Left renal pelvis (tissue), 4 donors: Measurements from ENCODE around the gene SPSB1. TPM values are rescaled to one million over a fixed set of nuclear protein-coding genes. Genes with fewer than 3 reads are reported as not detected.
"Not testable (repeated sequence)": the region's sequence is repeated elsewhere in the genome, so short reads cannot be mapped to it uniquely, and the experiment has no call there.

Experiments
- DNase-seq, 4 donors: peaks; one replicate each; pipeline ENCODE4 v3.0.0-alpha.2; 2013; ENCODE audit warnings: low read depth in 4 of 4, low spot score in 3 of 4
- polyA plus RNA-seq, 4 donors: library from polyadenylated mRNA; unstranded; fragments of 120-200 nt; gene quantifications; one replicate each; pipeline ENCODE4 v1.2.1, GENCODE V29; 2013; ENCODE audit not compliant: insufficient read length in 4 of 4

Gene SPSB1
- polyA plus RNA-seq, 4 donors = 11.3 to 19.9 (median 12.1) TPM

DNA sequence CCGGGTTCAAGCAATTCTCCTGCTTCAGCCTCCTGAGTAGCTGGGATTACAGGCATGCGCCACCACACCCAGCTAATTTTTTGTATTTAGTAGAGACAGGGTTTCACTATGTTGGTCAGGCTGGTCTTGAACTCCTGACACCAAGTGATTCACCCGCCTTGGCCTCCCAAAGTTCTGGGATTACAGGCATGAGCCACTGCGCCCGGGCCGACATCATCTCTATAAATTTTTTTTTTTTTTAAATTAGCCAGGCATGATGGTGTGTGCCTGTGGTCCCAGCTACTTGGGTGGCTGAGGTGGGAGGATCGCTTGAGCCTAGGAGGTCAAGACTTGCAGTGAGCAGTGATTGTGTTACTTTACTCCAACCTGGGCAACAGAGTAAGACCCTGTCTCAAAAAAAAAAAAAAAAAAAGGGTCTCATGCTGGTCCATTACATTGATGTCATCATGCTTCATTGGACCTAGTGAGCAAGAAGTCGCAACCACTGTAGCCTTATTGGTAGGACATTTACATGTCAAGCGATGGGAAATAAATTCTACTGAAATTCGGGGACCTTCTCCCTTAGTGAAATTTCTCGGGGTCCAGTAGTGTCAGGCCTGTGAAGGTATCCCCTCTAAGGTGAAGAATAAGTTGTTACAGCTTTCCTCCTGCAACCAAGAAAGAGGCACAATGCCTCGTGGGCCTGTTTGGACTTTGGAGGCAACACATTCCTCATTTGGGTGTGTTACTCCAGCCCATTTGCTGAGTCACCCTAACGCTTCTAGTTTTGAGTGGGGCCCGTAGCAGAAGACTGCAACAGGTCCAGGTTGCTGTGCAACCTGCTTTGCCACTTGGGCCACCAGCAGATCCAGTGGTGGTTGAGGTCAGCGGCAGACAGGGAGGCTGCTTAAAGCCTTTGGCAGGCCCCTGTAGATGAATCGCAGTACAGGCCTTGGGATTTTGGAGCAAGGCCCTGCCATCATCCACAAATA lies 7.2 kb downstream of the SPSB1 start:
- DNase-seq = not testable (repeated sequence)

DNA sequence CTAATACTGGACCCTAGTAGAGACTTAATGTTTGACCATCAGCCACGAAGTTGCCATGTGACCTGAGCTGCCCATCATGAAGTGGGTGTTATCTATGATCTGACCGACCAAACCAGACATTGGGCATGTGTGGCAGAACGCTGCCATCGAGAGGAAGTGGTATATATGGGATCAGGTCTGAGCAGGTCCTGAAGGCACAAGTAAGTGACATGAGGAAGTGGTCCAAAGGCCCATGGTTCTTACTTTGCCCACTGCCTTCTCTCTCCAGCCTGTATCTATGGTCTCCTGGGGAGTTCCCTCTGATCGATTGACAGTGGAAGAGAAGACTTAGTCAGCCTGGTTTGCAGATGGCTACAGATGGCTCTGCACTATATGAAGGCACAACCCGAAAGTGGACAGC lies 7.9 kb downstream of the SPSB1 start:
- DNase-seq = no peak

DNA sequence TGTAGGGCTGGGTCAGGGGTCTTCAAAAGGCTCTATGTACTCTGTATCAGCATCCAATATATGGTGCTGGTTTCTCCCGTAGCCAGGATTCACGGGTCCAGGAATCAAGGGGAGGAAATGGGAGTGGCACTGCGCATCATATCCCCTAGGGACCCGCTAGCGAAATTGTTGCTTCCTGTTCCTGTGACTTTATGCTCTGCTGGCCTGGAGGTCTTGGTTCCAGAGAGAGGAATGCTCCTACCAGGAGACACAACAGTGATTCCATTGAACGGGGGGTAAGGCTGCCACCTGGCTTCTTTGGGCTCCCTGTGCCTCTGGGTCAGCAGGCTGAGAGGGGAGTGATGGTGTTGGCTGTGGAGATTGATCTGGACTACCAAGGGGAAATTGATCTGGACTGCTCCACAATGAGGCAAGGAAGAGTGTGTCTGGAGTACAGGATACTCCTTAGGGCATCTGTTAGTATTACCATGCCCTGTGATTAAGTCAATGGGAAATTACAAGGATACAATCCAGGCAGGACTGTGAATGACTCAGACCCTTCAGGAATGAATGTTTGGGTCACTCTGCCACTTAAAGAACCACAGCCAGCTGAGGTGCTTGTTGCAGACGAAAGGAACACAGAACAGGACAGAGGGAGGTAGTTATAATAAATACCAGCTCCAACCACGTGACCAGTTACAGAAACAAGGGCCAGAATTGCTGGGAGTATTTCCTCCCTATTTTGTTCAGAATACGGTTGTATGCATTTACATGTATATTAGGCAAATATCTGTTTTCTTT lies 10.2 kb downstream of the SPSB1 start:
- DNase-seq = no peak

DNA sequence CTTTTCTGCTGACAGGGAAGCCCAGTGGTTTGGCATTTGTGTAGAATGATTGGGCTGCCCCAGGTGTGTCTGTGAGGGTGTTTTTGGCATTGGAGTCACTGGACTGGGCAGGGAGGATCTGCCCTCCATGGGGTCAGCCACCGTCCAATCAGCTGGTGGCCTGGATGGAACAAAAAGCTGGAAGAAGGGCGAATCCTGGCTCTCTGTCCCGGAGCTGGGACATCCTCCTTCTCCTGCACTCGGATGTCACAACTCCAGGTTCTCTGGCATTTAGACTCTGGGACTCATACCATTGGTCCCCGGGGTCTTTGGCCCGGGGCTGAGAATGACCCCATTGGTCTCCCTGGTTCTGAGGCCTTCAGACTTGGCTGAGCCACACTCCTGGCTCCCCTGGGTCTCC lies 11.2 kb downstream of the SPSB1 start:
- DNase-seq = no peak

DNA sequence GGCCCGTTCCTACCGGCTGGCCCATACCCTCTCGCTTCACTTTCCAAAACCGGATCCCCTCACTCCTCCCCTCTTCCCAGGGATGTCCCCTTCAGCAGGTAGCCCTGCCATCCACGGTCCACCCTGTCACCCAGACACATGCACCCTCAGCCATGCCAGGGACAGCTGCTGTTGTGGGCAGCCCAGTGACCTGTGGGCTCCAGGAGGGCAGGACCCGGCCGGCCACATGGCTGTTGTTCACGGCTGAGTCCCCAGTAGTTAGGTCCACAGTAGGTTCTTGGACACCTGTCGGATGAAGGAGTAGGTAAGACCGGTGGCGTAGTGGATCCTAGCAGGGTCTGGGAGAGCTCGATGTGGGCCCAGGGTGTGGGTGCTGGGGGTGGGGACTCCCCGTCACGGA lies 12.5 kb downstream of the SPSB1 start:
- DNase-seq = no peak

DNA sequence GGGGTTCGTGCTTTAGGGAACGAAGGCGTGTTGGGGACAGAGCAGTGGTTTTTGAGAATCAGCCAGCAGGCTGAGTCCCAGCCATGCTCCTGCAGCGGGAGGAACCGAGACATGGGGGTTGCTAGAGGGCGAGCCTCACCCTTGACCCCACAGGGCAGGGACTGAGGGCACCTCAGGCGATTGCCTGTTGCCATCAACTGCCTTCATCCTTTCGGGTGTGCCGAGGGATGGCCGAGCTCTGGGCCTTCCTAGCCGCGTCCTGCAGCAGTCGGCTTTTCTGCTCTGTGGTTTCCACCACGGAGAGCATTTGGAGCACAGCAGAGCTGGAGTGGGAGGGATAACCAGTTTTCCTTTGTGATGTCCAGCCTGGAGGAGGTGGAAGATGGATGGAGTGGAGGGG lies 13.3 kb downstream of the SPSB1 start:
- DNase-seq = no peak

DNA sequence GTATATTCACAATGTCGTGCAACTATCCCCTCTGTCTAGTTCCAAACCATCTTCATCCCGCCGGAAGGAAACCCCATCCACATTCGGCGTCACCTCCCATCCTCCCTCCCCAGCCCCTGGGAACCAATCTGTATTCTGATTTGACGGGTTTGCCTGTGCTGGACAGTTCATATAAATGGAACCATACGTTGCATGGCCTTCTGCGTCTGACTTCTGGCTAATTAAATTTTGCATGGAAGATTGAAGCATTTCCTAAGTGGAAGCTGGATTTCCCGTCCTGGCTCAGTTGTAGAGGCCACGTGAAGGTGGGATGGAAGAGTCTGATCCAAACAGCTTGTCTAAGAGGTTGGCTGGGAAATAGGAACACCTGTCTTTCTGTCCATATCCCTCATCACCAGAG lies 14.6 kb downstream of the SPSB1 start:
- no peak for DNase-seq

DNA sequence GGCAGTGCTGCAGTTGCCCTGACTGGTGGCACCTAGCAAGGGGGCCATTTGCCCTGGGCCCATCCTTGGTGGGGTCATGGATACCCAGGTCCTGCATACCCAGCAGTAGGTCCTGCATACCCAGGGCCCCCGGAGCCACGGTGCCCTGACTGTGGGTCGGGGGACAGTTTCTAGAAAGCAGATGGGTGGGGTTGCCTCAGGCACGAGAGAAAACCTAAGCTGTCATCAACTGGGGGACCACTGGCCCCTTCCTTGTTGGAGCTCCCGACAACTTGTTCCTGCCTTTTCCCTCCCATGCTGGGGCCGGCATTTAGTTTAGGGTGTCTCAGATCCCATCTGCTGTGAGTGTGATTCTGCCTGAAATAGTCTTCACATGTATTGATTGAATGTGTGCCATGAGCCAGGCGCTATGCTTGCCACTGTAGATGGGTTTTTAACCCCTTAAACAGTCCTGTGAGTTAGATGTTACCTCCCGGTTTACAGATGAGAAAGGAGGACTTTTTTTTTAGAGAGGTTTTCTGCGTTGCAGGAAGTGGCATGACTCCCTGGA lies 15.6 kb downstream of the SPSB1 start:
- no peak for DNase-seq

DNA sequence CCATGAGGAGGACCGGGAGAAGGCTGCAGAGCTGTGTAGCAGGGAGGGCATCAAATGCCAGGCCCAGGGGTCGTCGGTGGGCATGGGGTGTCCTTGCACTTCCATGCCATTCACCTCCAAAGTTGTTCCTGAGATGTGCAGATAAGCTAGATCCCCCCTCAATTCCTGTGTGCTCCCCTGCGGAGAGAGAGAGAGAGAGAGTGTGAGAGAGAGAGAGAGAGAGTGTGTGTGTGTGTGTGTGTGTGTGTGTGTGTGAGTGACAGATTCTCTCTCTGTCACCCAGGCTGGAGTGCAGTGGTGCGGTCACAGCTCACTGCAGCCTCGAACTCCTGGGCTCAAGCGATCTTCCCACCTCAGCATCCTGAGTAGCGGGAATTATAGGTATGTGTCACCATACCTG lies 16.4 kb downstream of the SPSB1 start:
- DNase-seq = no peak

DNA sequence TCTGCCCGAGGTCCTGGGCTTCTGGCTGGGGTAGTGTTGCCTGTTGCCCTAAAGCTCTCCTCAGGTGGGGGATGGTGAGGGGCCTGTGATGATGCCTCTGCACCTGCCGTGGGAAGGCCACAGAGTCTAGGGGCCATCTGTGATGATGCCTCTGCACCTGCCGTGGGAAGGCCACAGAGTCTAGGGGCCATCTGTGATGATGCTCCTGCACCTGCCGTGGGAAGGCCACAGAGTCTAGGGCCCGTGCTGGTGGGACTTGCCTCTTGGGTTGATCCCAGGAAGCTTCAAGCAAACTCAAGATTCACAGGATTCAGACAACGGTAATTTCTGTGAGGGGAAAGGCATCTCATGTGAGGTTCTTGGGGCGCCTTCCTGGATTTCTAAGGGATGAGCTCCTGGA lies 17.3 kb downstream of the SPSB1 start:
- no peak for DNase-seq

DNA sequence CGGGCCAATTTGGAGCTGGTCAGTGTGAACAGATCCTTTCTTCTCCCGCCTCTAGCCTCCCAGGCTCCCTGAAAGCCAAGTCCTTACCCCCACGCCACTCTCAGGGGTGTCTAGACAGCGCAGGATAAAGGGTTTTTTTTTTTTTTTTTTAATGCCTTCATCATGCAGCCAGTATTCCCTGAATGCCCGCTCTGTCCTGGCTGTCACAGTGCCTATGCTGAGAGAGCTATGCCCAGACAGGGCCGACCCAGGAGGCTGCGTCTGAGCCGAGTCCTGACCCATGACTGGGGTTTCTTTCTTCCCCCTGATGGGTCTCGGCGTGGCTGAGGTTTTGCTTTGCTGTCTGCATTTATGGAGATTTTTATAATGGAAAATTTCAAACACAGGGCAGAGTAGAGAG lies 18.3 kb downstream of the SPSB1 start:
- no peak for DNase-seq

DNA sequence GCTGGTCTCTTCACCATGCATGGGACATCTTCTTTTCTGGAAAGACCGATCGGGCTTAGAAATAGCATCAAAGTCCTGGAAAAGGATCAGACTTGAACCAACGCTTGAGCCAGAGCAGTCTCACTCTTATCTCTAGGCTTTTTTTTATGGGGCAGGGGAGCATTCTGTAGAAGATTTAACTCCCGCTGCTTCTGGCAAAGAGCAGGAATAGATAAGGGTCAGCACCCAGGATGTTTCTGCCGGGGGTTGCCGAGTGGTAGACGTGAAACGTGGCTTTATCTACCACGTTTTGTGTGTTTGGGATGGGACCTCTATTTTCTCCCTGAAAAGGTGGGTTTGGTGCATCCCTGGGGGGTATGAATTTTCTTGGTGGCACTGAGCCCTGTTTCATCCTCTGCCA lies 18.8 kb downstream of the SPSB1 start:
- DNase-seq = no peak

DNA sequence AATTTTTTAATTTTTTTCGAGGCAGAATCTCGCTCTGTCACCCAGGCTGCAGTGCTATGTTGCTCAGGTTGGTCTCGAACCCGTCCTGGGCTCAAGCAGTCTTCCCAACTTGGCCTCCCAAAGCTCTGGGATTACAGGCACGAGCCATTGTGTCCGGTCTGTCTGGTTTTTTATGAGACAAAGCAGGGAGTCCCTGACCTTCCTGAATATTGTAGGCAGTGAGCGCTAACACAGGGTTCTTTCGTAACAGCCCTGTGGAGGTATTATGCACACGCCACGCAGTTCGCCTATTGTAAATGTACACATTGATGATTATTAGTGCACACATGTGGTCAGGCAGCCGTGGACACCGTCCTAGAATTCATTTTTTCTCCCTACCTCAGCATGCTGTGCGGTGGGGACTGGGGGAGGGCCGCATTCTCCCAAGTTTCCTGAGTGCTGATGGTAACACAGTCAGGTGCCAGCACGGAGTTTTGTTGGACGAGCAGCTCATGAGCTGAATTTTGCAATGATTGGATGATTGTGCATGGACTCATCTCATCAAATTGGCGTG lies 19.6 kb downstream of the SPSB1 start:
- DNase-seq = no peak

DNA sequence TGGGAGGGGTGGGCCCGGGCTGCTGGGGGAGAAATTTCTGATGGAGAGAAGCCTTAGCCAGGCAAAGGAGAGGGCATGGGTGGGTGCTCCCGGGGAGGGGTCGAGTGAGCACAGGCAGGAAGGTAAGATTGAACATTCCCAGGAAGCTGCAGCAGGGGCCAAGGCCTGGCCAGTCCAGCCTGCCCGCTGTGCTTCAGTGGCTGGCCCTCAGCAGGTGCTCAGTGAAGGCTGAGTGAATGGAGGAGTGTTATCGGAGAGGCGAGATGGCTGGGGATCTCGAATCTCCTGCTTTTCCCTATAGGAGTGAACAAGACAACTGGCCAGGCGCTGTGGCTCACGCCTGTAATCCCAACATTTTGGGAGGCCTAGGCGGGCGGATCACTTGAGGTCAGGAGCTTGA lies 20.9 kb downstream of the SPSB1 start:
- no peak for DNase-seq

DNA sequence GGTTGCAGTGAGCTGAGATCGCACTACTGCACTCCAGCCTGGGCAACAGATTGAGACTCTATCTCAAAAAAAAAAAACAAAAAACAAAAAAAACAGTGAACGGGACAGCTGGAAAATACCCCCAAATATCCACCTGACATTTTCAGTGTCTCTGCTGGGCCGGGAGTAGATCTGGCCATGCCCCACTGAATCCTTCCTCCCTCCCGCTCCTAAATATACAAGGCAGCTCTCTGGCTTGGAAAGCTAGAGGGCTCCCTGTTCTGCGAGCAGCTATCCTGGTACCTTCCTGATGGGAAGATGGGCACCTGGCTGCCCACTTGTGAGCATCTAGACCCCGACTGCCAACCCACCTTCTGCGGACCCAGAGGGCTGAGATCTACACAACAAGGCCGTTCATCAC lies 21.4 kb downstream of the SPSB1 start:
- no peak for DNase-seq

DNA sequence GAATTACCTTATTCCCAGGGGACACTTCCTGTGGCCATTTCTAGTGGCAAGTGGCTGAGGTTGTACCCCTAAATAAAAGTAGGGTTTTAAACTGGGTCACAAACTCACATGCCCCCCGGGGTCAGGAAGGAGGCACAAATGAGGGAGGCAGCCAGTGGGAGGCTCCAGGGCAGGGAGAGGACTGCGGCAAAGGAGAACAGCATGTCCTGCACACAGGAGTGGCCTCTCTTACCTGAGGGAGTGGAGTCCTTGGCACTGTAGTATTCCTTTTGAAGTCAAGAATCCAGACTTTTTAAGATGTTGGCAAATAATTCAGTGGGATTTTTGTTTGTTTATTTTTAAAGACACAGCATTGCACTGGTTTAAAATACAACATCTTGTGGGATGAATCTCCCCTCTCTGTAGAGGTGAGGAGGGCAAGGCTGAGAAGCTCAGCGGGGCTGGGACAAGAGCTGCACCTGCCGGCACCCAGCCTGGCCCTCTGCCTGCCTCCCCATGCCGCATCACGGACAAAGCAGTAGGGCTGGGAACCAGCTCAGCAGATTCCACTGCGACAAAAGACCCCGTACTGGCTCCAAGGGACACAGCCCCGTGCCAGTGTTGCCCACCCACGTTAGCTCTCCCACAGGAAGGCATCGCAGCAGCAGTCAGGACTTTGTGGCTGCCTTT lies 22.2 kb downstream of the SPSB1 start:
- no peak for DNase-seq

DNA sequence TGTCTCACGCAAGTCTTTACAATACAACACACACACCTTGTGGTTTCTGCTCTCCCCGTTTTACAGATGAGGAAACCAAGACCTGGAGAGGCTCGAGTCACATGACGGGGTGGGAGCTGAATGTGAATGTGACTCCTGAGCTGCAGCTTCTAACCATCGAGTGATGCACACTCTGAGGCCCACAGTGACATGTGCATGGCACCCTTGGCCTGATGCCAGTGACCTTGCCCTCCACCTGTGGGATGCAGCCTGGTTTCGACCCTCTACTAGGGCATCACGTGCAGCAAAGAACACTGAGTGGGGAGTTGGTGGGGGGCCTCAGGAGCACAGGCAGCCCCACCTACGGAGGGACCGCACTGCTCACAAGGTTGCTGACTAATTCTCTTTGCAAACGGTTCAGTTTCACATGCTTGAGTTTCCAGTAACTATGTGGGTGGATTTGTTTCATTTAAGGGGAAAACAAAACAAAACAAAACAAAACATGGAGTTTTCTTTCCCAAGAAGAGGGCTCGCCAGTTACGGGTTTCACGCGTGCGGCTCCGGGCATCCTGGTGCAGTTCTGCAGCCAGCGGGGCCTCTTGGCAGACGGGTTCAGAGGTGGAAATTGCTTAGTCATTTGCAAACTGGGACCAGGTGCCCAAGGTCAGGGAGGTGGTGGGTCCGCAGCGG lies 22.9 kb downstream of the SPSB1 start:
- DNase-seq = no peak

DNA sequence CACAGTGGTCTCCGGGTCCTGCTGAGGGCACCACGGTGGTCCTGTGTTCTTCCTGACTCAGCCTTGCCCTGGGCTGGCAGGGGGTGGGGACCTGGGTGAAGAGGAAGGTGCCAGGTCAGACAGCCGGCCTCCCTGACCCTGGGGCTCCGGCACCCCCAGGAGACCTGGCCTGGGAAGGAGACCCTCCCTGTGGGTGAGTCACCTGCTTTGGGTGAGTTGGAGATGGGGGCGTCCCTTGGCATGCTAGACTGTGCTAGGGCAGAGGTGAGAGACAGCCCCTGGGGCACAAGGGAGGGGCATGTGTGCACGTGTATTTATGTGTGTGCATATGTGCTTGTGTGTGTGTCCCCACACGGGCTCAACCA lies 23.4 kb downstream of the SPSB1 start:
- DNase-seq = no peak

DNA sequence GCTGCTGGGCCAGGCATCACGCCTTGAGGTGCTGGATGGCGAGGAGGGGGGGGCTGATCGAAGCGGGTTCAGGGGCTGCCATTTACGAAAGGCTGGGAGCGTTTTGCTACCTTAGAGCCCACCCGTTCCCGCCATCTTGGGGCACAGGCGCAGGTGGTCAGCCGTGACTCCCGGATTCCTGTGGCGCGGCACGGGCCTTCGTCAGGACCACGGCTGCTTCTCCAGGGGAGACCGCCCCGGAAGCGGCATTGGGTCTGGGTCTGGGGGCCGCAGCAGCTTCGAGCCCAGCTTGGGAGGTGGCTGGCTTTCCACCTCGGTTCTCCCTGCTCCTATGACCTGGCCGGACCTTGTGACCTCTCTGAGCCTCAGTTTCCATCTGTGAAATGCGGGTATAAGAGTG lies 23.8 kb downstream of the SPSB1 start:
- no peak for DNase-seq

DNA sequence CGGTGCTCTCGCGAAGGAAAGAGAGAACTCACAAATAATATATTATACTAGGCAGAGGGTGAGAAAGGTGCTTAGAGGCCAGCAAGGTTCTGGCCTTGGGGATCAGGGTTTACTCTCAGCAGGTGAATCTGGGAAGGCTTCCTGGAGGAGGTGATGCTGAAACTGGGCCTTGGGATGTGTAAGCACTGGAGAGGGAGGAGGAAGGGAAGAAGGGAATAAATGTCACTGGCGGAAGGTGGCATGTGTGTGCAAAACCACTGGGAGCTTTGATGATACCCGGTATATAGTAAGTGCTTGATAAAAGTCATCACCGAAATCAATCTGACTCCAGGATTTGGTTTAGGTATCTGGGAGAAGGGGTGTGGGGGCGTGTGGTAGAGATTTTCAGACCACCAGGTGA lies 24.4 kb downstream of the SPSB1 start:
- no peak for DNase-seq
